PC-9 (cell line): ENCODE results near the gene SEMA3E. TPM values are rescaled to one million over a fixed set of nuclear protein-coding genes. Genes with fewer than 3 reads are reported as not detected.

ENCODE experiments used
- BruUV-seq: library from RNA; stranded (reverse); fragments of 400-500 nt; replicated peaks from 2 replicates; lab custom pipeline; 2021; lab: Mats Ljungman, UMichigan
- CTCF ChIA-PET: fragments of 300-600 bp; sonication (Branson Sonifier 250); formaldehyde crosslinking; loops from one replicate; lab custom pipeline; 2022; ENCODE audit warnings: antibody characterized with exemption; lab: Charles Lee
- POLR2A ChIA-PET: fragments of 300-600 bp; sonication (Branson Sonifier 250); formaldehyde crosslinking; loops from one replicate; lab custom pipeline; 2022; ENCODE audit warnings: antibody characterized with exemption; ENCODE audit not compliant: unreplicated experiment; lab: Charles Lee
- DNase-seq, 2 experiments: peaks; one replicate each; pipeline versions ENCODE4 v3.0.0 to v3.0.0-alpha.2; 2015 to 2022; ENCODE audit warnings: mixed read lengths in 1 of 2
- H2AFZ ChIP-seq: fragments of 200-600 bp; sonication (generic); 2 replicates; pipeline ENCODE4 v1.8.1; 2017; ENCODE audit warnings: antibody characterized with exemption
- H3F3A ChIP-seq: fragments of 200-600 bp; sonication (generic); 2 replicates; pipeline ENCODE4 v1.8.1; 2017; ENCODE audit warnings: antibody characterized with exemption, mild to moderate bottlenecking, low read depth; ENCODE audit not compliant: insufficient read depth
- H3K27ac ChIP-seq: fragments of 200-600 bp; sonication (generic); 2 replicates; pipeline ENCODE4 v1.6.1; 2016; ENCODE audit warnings: mixed run types
- H3K27me3 ChIP-seq: fragments of 200-600 bp; sonication (generic); 2 replicates; pipeline ENCODE4 v1.6.1; 2016; ENCODE audit warnings: low read depth, mixed run types; ENCODE audit not compliant: insufficient read depth
- H3K36me3 ChIP-seq: fragments of 200-600 bp; sonication (generic); 2 replicates; pipeline ENCODE4 v1.6.1; 2016; ENCODE audit warnings: low read depth, mixed run types
- H3K4me1 ChIP-seq: fragments of 200-600 bp; sonication (generic); replicated peaks from 2 replicates; pipeline ENCODE4 v1.6.1; 2016; ENCODE audit warnings: mixed run types; ENCODE audit not compliant: insufficient read depth
- H3K4me2 ChIP-seq: fragments of 200-600 bp; sonication (generic); 2 replicates; pipeline ENCODE4 v1.6.1; 2017; ENCODE audit warnings: mixed run types
- H3K4me3 ChIP-seq: fragments of 200-600 bp; sonication (generic); 2 replicates; pipeline ENCODE4 v1.6.1; 2016; ENCODE audit warnings: mixed run types
- H3K79me2 ChIP-seq: fragments of 200-600 bp; sonication (generic); 2 replicates; pipeline ENCODE4 v1.6.1; 2017; ENCODE audit warnings: low read depth, mixed run types
- H3K9me2 ChIP-seq: fragments of 200-600 bp; sonication (generic); 2 replicates; pipeline ENCODE4 v1.8.1; 2017; ENCODE audit warnings: mild to moderate bottlenecking; ENCODE audit not compliant: insufficient read depth
- H3K9me3 ChIP-seq: fragments of 200-600 bp; sonication (generic); 2 replicates; pipeline ENCODE4 v1.8.1; 2016; ENCODE audit warnings: low read depth; ENCODE audit not compliant: insufficient read depth
- H4K20me1 ChIP-seq: fragments of 200-600 bp; sonication (generic); 2 replicates; pipeline ENCODE4 v1.8.1; 2017; ENCODE audit not compliant: insufficient read depth
- CTCF ChIP-seq: fragments of 200-600 bp; sonication (generic); conservative IDR thresholded peaks from 2 replicates; pipeline ENCODE4 v1.6.1; 2017; ENCODE audit warnings: mixed run types, antibody characterized with exemption, mild to moderate bottlenecking, moderate library complexity
- EZH2 ChIP-seq: fragments of 200-600 bp; sonication (generic); IDR thresholded peaks from 2 replicates; pipeline ENCODE4 v1.8.0; 2017; ENCODE audit warnings: antibody characterized with exemption, low read depth
- intact Hi-C: fragments of 100-400 bp; cut with micrococcal nuclease; formaldehyde crosslinking; loops from one replicate; pipeline ENCODE4 v1.10.0; 2022; ENCODE audit not compliant: unreplicated experiment
- total RNA-seq: library from RNA; stranded (reverse); gene quantifications from 2 replicates; pipeline ENCODE4 v1.2.3, GENCODE V29; 2021

Gene SEMA3E
- total RNA-seq, 1 experiment from 2014 or later: 2.1 TPM

GRCh38 chr7:83581667-83582435 is 67.1 kb downstream of the SEMA3E start:
- Histone ChIP-seq H3K27me3 (no peaks in the 10 kb centered on the region), H3F3A (no peaks in the 10 kb centered on the region), H3K36me3 (no peaks in the 10 kb centered on the region), H4K20me1 (no peaks in the 10 kb centered on the region), H3K9me2 (no peaks in the 10 kb centered on the region), H3K27ac (no peak overlapping the region), H3K79me2 (no peaks in the 10 kb centered on the region), H3K4me2 (no peak overlapping the region), H3K4me3 (no peak overlapping the region), H3K9me3 (no peaks in the 10 kb centered on the region), H2AFZ (no peak overlapping the region), H3K4me1 (no peaks in the 10 kb centered on the region)
- TF ChIP-seq EZH2 (no peak), CTCF (no peak)
- DNase-seq: no peak
- no TSS peak for BruUV-seq
- intact Hi-C loops: no loop called here
- CTCF ChIA-PET: no interaction called here
- POLR2A ChIA-PET: no interaction called here

- H3K36me3 ChIP-seq: no peaks in the 10 kb centered on the region
- H4K20me1 ChIP-seq: no peaks in the 10 kb centered on the region
- H3K9me2 ChIP-seq: no peaks in the 10 kb centered on the region
- H3K4me1 ChIP-seq: no peaks in the 10 kb centered on the region
- no TSS peak for BruUV-seq
- H3K4me2 ChIP-seq: no peak overlapping the region
- no peaks in the 10 kb centered on the region for H3K79me2 ChIP-seq
- no peak for TF ChIP-seq CTCF
- no peak for TF ChIP-seq EZH2
- H2AFZ ChIP-seq: no peak overlapping the region
- DNase-seq: no peak
- ChIA-PET POLR2A (no interaction called here), CTCF (no interaction called here)
- H3K9me3 ChIP-seq: no peaks in the 10 kb centered on the region
- no peak overlapping the region for H3K4me3 ChIP-seq
- intact Hi-C loops: no loop called here
- H3K27ac ChIP-seq: no peak overlapping the region
- no peaks in the 10 kb centered on the region for H3F3A ChIP-seq
- no peaks in the 10 kb centered on the region for H3K27me3 ChIP-seq
These were observed 69.2 kb downstream of the SEMA3E start for GRCh38 chr7:83579740-83580139.

- POLR2A ChIA-PET: interaction anchor here (0.6 kb wide), 1 partner anchor 588 kb away, joined by 3 read pairs; no protein-coding TSS in a partner anchor
- no peaks in the 10 kb centered on the region for H3F3A ChIP-seq
- intact Hi-C loops: no loop called here
These were observed 73.5 kb downstream of the SEMA3E start for GRCh38 chr7:83575436-83575835.

More at GRCh38 chr7:83575436-83575835, 73.5 kb downstream of the SEMA3E start:
- no peaks in the 10 kb centered on the region for H4K20me1 ChIP-seq
- H3K27ac ChIP-seq: no peak overlapping the region
- TF ChIP-seq EZH2 (no peak), CTCF (no peak)
- DNase-seq: no peak
- H3K27me3 ChIP-seq: no peaks in the 10 kb centered on the region
- no TSS peak for BruUV-seq
- no peaks in the 10 kb centered on the region for H3K4me1 ChIP-seq
- H2AFZ ChIP-seq: no peak overlapping the region
- no peaks in the 10 kb centered on the region for H3K9me2 ChIP-seq
- no peak overlapping the region for H3K4me2 ChIP-seq
- no peak overlapping the region for H3K4me3 ChIP-seq
- no peaks in the 10 kb centered on the region for H3K9me3 ChIP-seq
- CTCF ChIA-PET: no interaction called here
- no peaks in the 10 kb centered on the region for H3K79me2 ChIP-seq
- no peaks in the 10 kb centered on the region for H3K36me3 ChIP-seq
